ENCODE data around the gene OR4D10. TPM values are rescaled to one million over a fixed set of nuclear protein-coding genes. Genes with fewer than 3 reads are reported as not detected.

Gene OR4D10
- total and polyA plus RNA-seq, 9 of the 15 experiments (the other 6 are each of a cell fraction or from before 2014, with no cell fraction given): not detected

DNA sequence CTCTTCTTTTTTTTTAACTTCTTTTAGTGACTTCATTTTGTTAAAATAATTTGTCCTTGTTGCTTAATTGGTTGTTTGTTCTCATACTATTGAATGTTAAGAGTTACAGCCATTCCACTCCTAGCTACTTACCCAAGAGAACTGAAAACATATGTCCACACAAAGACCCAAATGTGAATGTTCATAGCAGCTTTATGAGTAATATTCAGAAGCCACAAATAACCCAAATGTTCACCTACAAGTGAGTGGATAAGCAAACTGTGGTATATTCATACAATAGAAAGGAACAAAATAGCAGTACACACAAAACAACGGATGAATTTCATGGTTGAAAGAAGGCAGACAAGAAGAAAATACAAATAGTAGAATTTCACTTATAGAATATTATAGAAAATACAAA is 28.8 kb downstream of the OR4D10 start:
- Histone ChIP-seq H3K9me1 (ENCODE audit: control insufficient read depth, insufficient read depth, low read length) (no peaks in the 10 kb centered on the region), H3K79me2 (ENCODE audit: control insufficient read depth, insufficient read depth, low read length) (no peaks in the 10 kb centered on the region), H4K20me1 (replicated peaks; ENCODE audit: control insufficient read depth, insufficient read depth, low read length) (no peaks in the 10 kb centered on the region), H3K4me1 (replicated peaks in 1 of 2; ENCODE audit: control insufficient read depth in 2 of 2, insufficient read depth in 2 of 2, low read length in 2 of 2) (no peaks in the 10 kb centered on the region), H3K4me3 (no peak overlapping the region), H3K9ac (ENCODE audit: insufficient read depth in 1 of 2, low read depth in 2 of 2, low read length in 2 of 2) (no peak overlapping the region), H3K27me3 (ENCODE audit: control insufficient read depth in 2 of 2, insufficient read depth in 2 of 2, low read length in 2 of 2) (peaks cover 0 to 3% of the 10 kb centered on the region in 2 experiments; a peak in 1 of 5 replicates), H3K36me3 (ENCODE audit: control insufficient read depth, insufficient read depth, low read length) (no peaks in the 10 kb centered on the region), H3K4me2 (ENCODE audit: insufficient read depth, low read length) (no peak overlapping the region), H3K9me3 (replicated peaks; ENCODE audit: control insufficient read depth, insufficient read depth, low read depth, low read length) (peaks cover 4% of the 10 kb centered on the region; the same call in 1 of the 2 replicates), H2AFZ (ENCODE audit: low read depth, low read length) (no peak overlapping the region), H3K27ac (ENCODE audit: extremely low read depth, low read depth, low read length) (no peak overlapping the region)
- no peak for ATAC-seq
- TF ChIP-seq BRCA1 (IDR thresholded peaks at IDR 0.05): no peak
- TF ChIP-seq BRCA1 (CRISPR knock-in tag; IDR thresholded peaks at IDR 0.05): no peak
- TF ChIP-seq RUNX1 (IDR thresholded peaks at IDR 0.05; ENCODE audit: low read depth): no peak
- TF ChIP-seq MAFG (tag; conservative IDR thresholded peaks at IDR 0.05): no peak
- no peak for TF ChIP-seq ESRRA (IDR thresholded peaks at IDR 0.05; ENCODE audit: borderline replicate concordance, low read depth)
- TF ChIP-seq ELF1 (tag; IDR thresholded peaks at IDR 0.05): no peak
- no peak for TF ChIP-seq BCL6 (CRISPR knock-in tag; IDR thresholded peaks at IDR 0.05)
- no peak for TF ChIP-seq SP1 (CRISPR knock-in tag; IDR thresholded peaks at IDR 0.05)
- no peak for TF ChIP-seq PHB2 (IDR thresholded peaks at IDR 0.05; ENCODE audit: low read depth)
- TF ChIP-seq ZNF3 (CRISPR knock-in tag; IDR thresholded peaks at IDR 0.05): no peak
- no peak for TF ChIP-seq KAT8 (IDR thresholded peaks at IDR 0.05; ENCODE audit: low read depth)
- TF ChIP-seq, protein P1, sequence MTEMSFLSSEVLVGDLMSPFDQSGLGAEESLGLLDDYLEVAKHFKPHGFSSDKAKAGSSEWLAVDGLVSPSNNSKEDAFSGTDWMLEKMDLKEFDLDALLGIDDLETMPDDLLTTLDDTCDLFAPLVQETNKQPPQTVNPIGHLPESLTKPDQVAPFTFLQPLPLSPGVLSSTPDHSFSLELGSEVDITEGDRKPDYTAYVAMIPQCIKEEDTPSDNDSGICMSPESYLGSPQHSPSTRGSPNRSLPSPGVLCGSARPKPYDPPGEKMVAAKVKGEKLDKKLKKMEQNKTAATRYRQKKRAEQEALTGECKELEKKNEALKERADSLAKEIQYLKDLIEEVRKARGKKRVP (CRISPR knock-in tag; IDR thresholded peaks at IDR 0.05): no peak
- TF ChIP-seq ZNF121 (CRISPR knock-in tag; conservative IDR thresholded peaks at IDR 0.05): no peak
- 0% methylated on average over 1 of the region's 1 CpG for WGBS (ENCODE audit: insufficient coverage, low coverage, missing lambda C conversion rate)
- intact Hi-C loops (cut with micrococcal nuclease): no loop called here
- no peak for FAIRE-seq
- in situ Hi-C loops (cut with MboI): no loop called here
- no peak for DNase-seq (ENCODE audit: extremely low read depth in 1 of 4, low spot score in 3 of 4)
- no TSS peak for BruUV-seq (replicated peaks)
- ChIA-PET POLR2A (interaction anchor here (1.1 kb wide), 1 partner anchor 16 kb away, joined by 4 read pairs; no protein-coding TSS in a partner anchor), CTCF (ENCODE audit: low intra/inter-chr PET ratio) (no interaction called here)
